NCI-H1105 (cell line): Measurements from ENCODE around the gene DTNB.
A peak's percentile ranks its signal among the peaks of the same experiment; 100 is the strongest.
"Not testable (repeated sequence)": the region's sequence is repeated elsewhere in the genome, so short reads cannot be mapped to it uniquely, and the experiment has no call there.

ENCODE experiments used
- DNase-seq: peaks from one replicate; lab custom pipeline; 2025; lab: John Stamatoyannopoulos, UW

The DTNB gene

DNA sequence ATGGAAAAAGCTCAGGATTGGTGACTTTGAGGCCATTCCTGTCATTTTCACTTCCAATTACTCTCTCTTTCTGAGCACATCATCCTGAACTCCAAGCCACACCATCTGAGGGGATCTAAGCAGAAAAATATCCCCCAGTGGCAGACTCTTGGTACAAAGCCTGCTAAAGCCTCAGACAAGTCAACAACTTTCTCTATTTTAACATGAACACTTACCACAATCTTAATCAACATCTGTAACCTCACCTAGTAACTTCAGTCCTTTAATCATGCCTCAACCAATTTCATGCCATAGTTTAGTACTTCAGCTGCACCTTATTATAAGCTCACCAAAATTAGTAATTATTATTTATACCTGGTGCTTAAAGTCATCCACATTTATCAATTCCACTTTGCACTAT is 128.9 kb downstream of the DTNB start:
- no peak for DNase-seq

DNA sequence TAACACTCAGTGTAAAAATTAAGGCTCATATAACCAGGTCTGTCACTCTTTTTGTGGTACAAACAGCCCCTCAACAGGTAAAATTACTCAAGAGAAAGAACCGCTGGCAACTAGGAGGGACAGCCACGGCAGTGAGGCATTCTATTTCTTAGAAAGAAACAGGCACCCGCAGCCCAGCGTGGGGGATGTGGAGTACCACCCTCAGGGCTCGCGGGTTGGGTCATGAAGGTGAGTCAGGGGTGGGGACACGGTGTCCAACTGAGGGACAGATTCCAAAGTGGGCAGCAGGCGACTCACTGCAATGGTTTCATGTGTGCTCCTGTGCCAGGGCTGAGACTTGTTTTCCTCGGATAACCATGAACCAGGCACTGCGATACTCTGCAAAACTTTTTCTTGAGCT is 129.4 kb downstream of the DTNB start:
- DNase-seq = no peak

DNA sequence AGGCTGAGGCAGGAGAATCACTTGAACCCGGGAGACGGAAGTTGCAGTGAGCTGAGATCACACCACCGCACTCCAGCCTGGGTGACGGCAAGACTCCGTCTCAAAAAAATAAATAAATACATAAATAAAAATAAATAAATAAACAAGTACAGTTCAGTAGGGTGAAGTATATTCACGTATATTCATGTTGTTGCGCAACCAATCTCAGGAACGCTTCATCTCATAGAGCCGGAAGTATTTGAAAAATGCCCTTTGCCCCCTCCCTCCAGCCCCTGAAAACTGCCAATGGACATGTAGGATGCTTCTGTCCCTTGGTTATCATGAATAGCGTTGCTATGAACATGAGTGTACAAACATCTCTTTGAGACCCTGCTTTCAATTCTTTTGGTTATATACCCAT is 132.0 kb downstream of the DTNB start:
- DNase-seq = no peak

DNA sequence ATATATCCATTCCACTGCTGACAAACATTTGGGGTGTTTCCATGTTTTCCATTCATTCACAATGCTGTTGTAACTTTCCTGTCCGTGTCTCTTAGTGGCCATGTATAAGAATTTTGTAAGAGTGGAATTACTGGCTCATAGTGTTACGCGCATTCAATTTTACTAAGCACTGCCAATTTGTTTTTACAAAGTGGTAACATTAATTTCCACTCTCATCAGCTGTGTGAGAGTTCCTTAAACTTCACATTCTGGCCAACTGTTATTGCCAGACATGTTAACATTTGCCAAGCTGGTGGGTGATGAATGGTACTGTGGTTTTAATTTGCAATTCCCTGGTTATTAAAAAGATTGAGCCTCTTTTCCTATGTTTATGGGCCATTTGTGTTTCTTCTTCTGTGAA is 134.2 kb downstream of the DTNB start:
- DNase-seq = no peak

DNA sequence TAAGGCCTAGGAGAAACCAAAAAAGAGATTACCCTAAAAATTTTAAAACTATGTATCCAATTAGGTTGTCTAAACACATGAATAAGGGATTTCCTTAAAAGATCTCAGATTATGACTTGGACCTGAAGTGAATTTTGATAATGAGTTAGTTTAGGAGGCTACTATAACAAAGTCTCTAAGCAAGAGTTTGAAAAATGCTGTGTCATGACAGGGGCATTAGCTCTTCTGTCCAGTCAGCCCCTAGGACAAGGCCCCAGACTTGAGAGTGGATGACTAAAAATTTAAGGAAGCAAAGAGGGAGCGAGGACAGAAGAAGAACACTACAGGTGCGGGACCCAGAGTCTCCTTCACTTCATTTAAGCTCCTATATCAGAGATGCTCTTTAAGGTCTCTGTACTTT is 135.9 kb downstream of the DTNB start:
- no peak for DNase-seq

DNA sequence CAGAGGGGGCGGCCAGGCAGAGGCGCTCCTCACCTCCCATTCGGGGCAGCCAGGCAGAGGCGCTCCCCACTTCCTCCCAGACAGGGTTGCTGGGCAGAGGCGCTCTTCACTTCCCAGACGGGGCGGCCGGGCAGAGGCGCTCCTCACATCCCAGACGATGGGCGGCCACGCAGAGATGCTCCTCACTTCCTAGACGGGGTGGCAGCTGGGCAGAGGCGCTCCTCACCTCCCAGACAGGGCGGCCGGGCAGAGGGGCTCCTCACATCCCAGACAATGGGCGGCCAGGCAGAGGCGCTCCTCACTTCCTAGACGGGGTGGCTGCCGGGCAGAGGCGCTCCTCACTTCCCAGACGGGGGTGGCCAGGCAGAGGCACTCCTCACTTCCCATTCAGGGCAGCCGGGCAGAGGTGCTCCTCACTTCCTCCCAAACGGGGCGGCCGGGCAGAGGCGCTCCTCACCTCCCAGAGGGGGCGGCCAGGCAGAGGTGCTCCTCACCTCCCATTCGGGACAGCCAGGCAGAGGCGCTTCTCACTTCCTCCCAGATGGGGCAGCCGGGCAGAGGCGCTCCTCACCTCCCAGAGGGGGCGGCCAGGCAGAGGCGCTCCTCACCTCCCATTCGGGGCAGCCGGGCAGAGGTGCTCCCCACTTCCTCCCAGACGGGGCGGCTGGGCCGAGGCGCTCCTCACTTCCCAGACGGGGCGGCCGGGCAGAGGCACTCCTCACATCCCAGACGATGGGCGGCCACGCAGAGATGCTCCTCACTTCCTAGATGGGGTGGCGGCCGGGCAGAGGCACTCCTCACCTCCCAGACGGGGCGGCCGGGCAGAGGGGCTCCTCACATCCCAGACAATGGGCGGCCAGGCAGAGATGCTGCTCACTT is 137.7 kb downstream of the DTNB start:
- DNase-seq = not testable (repeated sequence)

DNA sequence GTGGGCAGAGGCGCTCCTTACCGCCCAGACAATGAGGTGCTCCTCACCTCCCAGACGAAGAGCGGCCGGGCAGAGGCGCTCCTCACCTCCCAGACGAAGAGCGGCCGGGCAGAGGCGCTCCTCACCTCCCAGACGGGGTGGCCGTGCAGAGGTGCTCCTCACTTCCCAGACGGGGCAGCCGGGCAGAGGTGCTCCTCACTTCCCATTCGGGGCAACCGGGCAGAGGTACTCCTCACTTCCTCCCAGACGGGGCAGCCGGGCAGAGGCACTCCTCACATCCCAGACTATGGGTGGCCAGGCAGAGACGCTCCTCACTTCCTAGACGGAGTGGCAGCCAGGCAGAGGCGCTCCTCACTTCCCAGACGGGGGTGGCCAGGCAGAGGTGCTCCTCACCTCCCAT is 138.4 kb downstream of the DTNB start:
- DNase-seq = not testable (repeated sequence)

DNA sequence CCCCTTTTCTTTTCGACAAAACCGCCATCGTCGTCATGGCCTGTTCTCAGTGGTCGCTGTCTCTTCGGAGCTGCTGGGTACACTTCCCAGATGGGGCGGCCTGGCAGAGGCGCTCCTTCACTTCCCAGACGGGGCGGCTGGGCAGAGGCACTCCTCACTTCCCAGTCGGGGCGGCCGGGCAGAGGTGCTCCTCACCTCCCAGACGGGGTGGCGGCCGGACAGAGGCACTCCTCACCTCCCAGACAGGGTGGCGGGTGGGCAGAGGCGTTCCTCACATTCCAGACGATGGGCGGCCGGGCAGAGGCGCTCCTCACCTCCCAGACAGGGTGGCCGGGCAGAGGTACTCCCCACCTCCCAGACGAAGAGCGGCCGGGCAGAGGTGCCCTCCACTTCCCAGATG is 138.9 kb downstream of the DTNB start:
- no peak for DNase-seq

DNA sequence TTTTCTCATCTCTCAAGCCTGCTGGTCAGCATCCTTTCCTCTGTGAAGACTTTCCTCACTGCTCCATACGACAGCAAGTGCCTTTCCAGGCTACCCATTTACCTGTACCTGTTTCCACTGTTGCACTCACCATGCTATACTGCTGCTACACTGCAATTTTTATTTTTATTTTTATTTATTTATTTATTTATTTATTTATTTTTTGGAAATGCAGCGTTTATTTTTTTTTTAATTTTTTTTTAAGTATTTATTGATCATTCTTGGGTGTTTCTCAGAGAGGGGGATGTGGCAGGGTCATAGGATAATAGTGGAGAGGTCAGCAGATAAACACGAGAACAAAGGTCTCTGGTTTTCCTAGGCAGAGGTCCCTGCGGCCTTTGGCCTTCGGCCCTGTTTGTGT is 139.6 kb downstream of the DTNB start:
- not testable (repeated sequence) for DNase-seq

DNA sequence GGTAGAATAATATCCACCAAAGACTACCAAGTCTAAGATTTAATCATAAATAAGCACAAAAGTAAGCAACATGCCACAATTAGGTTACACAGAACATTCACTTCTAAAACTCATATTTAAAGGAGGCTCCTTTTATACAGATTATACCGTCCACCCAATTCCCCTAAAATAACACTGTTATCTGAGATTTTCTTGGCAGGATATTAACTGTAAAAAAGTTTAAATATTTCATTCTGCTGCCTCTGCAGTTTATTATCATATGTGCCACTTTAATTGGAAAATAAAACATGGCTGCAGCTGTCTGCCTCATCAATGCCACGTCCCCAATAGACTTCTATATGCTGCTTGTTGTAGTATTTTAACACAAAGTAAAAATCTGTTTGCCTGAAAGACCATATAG is 140.9 kb downstream of the DTNB start:
- DNase-seq = no peak

DNA sequence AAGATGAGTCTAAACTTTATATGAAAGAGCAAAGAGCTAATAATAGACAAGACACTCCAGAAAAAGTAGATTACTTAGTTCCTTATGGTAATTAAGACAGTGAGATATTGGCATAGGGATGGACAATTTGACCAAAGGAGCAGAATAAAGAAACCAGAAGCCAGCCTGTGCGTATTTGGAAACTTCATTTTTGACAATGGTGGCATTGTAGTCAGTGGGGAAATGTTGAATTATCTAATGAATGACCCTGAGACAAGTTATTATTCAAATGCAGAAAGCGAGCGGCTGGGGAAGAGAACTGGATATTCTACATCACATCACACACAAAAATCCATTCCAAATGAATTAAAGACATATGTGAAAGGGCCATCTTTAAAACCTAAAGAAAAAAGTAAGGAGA is 144.3 kb downstream of the DTNB start:
- DNase-seq = no peak

DNA sequence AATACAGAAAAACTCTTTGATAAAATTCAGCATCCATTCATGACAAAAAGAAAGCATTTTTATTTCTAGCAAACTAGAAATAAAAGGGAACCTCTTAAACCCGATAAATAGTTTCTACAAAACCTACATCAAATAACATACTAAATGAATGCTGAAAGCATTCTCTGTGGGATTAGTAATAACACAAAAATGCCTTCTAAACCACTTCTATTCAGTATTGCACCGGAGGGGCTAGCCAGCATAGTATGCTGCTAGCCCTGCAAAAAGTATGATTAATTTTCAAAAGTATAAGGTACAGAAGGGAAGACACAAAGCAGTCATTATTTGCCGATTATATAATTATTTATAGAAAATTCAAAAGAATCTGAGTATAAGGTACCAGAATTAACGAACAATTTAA is 145.2 kb downstream of the DTNB start:
- DNase-seq = no peak

DNA sequence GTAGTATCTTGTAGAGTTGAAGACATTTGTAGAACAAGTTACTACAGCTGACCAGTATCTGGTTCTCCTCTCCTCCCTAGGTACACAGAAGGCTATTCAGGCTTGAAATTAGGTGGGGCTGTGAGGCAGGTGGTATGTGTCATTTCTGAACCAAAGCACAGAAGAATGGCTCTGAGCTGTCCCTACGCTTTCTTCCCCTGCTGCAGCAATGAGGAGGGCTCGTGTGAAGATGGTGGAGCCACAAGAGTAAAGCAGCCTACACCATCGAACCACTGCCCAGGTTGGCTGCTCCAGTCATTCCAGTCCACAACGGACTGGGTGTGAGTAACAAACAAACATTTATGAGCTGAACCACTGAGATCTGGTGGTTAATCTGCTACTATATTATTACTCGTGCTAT is 148.9 kb downstream of the DTNB start:
- DNase-seq = no peak

DNA sequence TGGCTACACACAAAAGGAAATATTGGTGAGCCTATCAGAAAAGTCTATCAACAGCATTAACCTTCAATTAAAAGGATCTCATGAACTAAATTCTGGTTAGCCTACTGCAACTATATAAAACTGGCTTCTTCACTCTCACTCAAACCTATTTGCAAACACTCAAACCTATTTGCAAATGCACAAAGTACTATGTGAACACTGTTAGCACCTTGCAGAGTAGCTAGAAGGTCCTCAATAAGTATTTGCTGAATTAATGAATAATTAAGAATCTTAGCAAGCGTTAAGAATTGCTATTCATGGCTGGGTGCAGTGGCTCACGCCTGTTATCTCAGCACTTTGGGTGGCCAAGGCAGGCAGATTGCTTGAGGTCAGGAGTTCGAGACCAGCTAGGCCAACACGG is 150.3 kb downstream of the DTNB start:
- DNase-seq = no peak

DNA sequence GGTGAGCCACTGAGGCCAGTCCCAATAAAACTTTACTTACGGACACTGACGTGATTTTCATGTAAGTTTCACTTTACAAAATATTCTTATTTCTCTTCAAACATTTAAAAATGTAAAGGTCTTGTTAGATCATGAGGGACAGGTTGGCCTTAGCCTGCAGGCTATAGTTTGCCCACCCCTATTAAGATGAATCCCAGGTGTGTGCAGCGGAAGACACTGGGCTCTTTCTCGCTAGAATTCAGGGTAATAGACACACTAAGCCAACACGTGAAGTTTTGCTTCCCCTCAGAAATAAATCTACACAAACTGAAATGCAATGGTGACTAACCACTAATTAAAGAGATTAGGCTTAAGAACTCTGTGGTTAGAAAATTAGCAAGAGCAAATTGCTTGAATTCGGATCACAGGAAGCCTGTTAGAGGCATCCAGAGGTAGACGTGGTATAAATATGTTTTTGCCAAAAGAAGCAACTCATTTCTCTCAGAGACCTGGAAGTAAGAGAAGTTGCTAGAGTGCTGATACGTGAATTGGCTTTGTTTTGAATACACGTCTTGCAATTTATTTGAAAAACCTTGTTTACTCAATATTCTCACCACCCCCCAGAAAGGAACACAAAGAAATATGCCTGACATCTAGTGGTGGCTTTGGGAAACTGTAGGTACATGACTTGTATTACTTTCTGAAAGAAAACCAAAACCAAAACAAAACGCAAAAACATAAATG is 151.6 kb downstream of the DTNB start:
- peak; percentile 69 for DNase-seq

DNA sequence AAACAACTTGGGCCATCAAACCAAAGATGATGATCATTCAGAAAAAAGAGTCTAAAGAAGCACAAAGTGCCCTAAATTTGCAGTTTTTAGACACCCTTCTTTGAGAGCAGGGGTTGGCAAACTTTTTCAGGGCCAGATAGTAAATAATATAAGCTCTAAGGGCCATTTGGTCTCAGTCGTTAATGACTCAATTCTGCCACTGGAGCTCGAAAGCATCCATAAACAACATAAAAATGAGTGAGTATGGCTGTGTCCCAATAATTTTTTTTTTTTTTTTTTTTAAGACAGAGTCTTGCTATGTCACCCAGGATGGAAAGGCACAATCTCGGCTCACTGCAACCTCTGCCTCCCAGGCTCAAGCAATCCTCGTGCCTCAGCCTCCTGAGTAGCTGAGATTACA is 152.3 kb downstream of the DTNB start:
- no peak for DNase-seq

DNA sequence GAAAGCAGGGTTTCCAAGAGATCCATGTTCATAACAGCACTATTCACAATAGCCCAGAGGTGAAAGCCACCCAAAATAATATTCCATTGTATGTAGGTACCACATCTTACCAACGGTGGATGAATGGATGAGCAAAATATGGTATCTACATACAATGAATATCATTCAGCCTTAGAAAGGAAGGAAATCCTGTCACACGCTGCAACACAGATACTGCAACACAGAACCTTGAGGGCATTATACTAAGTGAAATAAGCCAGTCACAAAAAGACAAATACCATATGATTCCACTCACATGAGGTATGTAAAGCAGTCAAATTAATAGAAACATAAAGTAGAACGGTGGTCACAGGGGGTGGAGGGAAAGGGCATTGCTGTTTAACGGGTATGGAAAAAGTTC is 155.7 kb downstream of the DTNB start:
- DNase-seq = no peak

DNA sequence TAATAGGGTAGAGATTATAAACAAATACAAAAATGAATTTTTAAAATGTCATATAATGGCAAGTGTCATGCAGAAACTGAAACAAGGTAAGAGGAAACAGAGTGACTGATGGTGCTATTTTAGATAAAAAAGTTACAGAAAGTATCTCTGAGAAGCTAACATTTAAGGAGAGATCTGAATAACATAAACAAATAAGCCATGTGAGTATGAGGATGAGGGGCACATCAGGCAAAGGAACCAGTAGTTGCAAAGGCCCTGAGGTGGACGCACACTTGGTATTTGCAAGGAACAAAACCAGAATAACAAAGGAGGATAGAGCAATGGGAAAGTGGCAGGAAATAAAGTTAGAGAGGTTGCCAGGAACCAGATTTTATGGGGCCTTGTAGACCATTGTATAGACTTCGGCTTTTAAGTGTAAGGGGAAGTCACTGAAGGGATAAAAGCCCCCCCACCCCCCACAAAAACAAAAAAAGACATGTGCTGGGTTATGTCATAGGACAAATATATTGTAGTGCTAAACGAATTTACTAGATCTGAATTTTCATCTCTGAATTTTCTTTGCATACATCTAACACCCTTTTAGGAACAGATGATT is 159.2 kb downstream of the DTNB start:
- DNase-seq = no peak

DNA sequence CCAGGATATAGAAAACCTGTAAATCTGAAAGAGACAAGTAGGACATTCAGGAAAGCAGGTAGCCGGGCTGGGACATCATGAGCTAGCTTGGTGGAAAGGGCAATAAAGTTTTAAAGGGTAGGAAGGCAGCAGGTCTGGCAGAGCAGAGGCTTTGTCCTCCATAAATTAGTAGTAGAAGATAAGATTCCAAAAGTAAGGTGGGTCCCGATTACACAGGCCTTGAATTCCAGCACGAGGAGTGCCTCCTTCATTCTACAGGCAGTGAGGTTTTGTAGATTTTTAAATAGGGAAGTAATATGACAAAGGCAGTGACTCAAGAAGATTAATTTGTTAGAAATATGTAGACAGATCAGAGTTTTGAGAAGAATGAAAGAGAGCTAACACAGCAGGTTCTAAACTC is 160.7 kb downstream of the DTNB start:
- no peak for DNase-seq

DNA sequence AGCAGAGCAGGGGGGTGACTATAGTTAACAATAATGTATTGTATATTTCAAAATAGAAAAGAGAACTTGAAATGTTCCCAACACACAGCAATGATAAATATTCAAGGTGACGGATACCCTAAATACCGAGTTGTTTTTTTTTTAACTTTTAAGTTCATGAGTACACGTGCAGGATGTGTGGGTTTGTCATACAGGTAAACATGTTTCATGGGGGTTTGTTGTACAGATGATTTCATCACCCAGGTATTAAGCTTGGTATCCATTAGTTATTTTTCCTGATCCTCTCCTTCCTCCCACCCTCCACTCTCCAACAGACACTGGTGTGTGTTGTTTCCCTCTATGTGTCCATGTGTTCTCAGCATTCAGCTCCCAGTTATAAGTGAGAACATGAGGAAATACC is 167.2 kb downstream of the DTNB start:
- no peak for DNase-seq

DNA sequence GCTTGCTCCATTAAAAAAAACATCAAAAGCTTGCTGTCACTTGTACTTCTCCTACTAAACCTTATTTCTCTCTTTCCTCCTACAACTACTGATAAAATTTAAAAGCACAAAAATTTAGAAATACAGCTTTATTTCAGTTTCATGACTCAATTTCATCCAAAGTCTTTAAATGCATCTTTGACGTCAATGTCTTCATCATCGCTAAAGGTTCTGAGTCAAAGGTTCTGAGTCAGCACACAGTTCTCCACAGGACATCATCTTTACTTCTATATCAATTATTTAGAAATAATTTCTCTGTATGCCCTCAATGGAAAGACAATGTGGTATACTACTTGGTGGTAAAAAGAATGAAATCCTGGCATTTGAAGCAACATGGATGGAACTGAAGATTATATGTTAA is 167.8 kb downstream of the DTNB start:
- DNase-seq = no peak

DNA sequence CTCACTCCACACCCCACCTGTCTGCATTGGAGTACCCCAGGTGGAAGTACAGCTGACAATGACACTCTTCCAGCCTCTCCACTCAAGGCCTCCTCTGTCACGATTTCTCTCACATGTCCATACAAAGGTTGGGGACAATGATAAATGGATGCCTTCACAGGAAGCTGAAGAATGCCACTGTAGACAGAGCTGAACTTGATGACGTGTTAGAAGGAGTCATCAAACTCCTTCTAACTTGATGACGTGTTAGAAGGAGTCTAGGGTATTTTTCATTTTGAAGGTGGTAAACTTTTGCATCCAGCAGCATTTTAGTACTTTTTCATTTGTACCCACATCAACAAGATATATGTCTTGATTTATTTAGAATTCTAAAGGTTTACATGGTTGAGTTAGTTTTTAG is 168.2 kb downstream of the DTNB start:
- DNase-seq = no peak

DNA sequence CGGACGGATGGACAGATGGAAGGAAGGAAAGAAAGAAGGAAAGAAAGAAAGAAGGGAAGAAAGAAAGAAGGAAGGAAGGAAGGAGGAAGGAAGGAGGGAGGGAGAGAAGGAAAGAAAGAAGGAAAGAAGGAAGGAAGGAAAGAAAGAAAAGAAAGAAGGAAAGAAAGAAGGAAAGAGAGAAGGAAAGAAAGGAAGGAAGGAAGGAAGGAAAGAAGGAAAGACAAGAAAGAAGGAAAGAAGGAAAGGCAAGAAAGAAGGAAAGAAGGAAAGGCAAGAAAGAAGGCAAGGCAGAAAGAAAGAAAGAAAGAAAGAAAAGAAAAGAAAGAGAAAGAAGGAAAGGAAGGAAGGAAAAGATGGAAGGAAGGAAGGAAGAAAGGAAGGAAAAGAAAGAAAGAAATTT is 169.1 kb downstream of the DTNB start:
- DNase-seq = no peak
